GM12878 (cell line): ENCODE data around the gene COX11. TPM values are rescaled to one million over a fixed set of nuclear protein-coding genes. Genes with fewer than 3 reads are reported as not detected.

ENCODE experiments used
- ATAC-seq: fragments of 200-7000 bp; cut with Tn5 transposase; 3 replicates; pipeline ENCODE4 v1.9.1; 2020; ENCODE audit warnings: mild to moderate bottlenecking, moderate library complexity
- BruUV-seq: library from RNA; stranded (reverse); fragments of 400-500 nt; replicated peaks from 2 replicates; lab custom pipeline; 2021; lab: Mats Ljungman, UMichigan
- CTCF ChIA-PET: fragments of 300-600 bp; sonication (Branson Sonifier 250); formaldehyde crosslinking; extraction: SDS; loops from one replicate; lab custom pipeline; 2021; ENCODE audit warnings: inconsistent platforms; lab: Yijun Ruan, JAX
- POLR2A ChIA-PET: fragments of 350-600 bp; formaldehyde crosslinking; extraction: SDS; loops from one replicate; lab custom pipeline; 2021; ENCODE audit warnings: inconsistent platforms; lab: Charles Lee
- RAD21 ChIA-PET: fragments of 300-600 bp; sonication (Branson Sonifier 250); formaldehyde crosslinking; loops from one replicate; lab custom pipeline; 2023; ENCODE audit warnings: antibody characterized with exemption; ENCODE audit not compliant: unreplicated experiment; lab: Charles Lee
- SMC1A ChIA-PET: fragments of 300-600 bp; sonication (Branson Sonifier 250); formaldehyde crosslinking; loops from one replicate; lab custom pipeline; 2023; ENCODE audit not compliant: unreplicated experiment, uncharacterized antibody; lab: Charles Lee
- DNase-seq: peaks from one replicate; pipeline ENCODE4 v3.0.0-alpha.2; 2011; ENCODE audit warnings: low read depth, low spot score
- FAIRE-seq: peaks from 3 replicates; lab custom pipeline; 2011; peaks lifted over from hg19 to GRCh38; lab: Jason Lieb, UNC
- H2AFZ ChIP-seq: 2 replicates; pipeline ENCODE4 v1.6.0; 2011; ENCODE audit warnings: low read depth, low read length, control low read depth; ENCODE audit not compliant: control insufficient read depth
- H3K27ac ChIP-seq: 2 replicates; pipeline ENCODE4 v1.5.1; 2011; ENCODE audit warnings: control low read depth; ENCODE audit not compliant: control insufficient read depth, insufficient read depth
- H3K27me3 ChIP-seq, 2 experiments: replicated peaks in 1 of 2; 2 replicates each; pipeline versions ENCODE4 v1.6.0 to v1.6.1; 2011; ENCODE audit warnings: low read length in 1 of 2; ENCODE audit not compliant: control insufficient read depth in 2 of 2, insufficient read depth in 2 of 2
- H3K36me3 ChIP-seq, 2 experiments: 2 replicates each; pipeline ENCODE4 v1.5.1; 2011; ENCODE audit warnings: low read length in 1 of 2; ENCODE audit not compliant: control insufficient read depth in 2 of 2, insufficient read depth in 2 of 2
- H3K4me1 ChIP-seq: 2 replicates; pipeline ENCODE4 v1.6.1; 2011; ENCODE audit warnings: mild to moderate bottlenecking, low read length, moderate library complexity, mixed read lengths; ENCODE audit not compliant: control insufficient read depth, insufficient read depth
- H3K4me2 ChIP-seq: 2 replicates; pipeline ENCODE4 v1.6.0; 2011; ENCODE audit warnings: control low read depth; ENCODE audit not compliant: control insufficient read depth, insufficient read depth
- H3K4me3 ChIP-seq: fragments of 200-600 bp; sonication (generic); 2 replicates; pipeline ENCODE4 v1.5.1; 2016
- H3K79me2 ChIP-seq: 2 replicates; pipeline ENCODE4 v1.6.0; 2011; ENCODE audit warnings: low read length; ENCODE audit not compliant: control insufficient read depth, insufficient read depth
- H3K9ac ChIP-seq: 2 replicates; pipeline ENCODE4 v1.8.0; 2011; ENCODE audit warnings: low read length, control low read depth, mixed read lengths; ENCODE audit not compliant: control insufficient read depth, insufficient read depth
- H3K9me3 ChIP-seq: replicated peaks from 3 replicates; pipeline ENCODE4 v1.5.1; 2011; ENCODE audit warnings: mild to moderate bottlenecking, low read length; ENCODE audit not compliant: control insufficient read depth, insufficient read depth
- H4K20me1 ChIP-seq: 2 replicates; pipeline ENCODE4 v1.6.0; 2011; ENCODE audit not compliant: control insufficient read depth, insufficient read depth
- ATF3 ChIP-seq: IDR thresholded peaks from 2 replicates; pipeline ENCODE4 v1.6.1; 2011; ENCODE audit warnings: low read depth, mild to moderate bottlenecking, low read length, moderate library complexity, borderline replicate concordance; ENCODE audit errors: extremely low read depth
- CBX3 ChIP-seq: fragments of 200-600 bp; sonication (generic); IDR thresholded peaks from 2 replicates; pipeline ENCODE4 v1.6.1; 2016; ENCODE audit warnings: low read depth, borderline replicate concordance
- CEBPB ChIP-seq, 2 experiments: fragments of 150-350 bp in 1 of 2; IDR thresholded peaks; 2 replicates each; pipeline ENCODE4 v1.6.1; 2012 to 2014; ENCODE audit warnings: low read depth in 2 of 2, low read length in 2 of 2, borderline replicate concordance in 1 of 2, inconsistent platforms in 1 of 2
- CEBPZ ChIP-seq: fragments of 150-350 bp; IDR thresholded peaks from 2 replicates; pipeline ENCODE4 v1.6.1; 2016; ENCODE audit warnings: low read depth, low read length
- CHD4 ChIP-seq: fragments of 200-600 bp; sonication (generic); IDR thresholded peaks from 2 replicates; pipeline ENCODE4 v1.6.1; 2016; ENCODE audit warnings: mild to moderate bottlenecking
- GATAD2B ChIP-seq: fragments of 450-650 bp; conservative IDR thresholded peaks from 2 replicates; pipeline ENCODE4 v1.6.1; 2017; ENCODE audit warnings: low read depth, mild to moderate bottlenecking, moderate library complexity
- HDAC6 ChIP-seq: fragments of 200-600 bp; sonication (generic); IDR thresholded peaks from one replicate; pipeline ENCODE4 v1.8.0; 2017; ENCODE audit warnings: antibody characterized with exemption; ENCODE audit not compliant: unreplicated experiment
- KAT2A ChIP-seq: conservative IDR thresholded peaks from 2 replicates; pipeline ENCODE4 v1.6.1; 2011; ENCODE audit warnings: low read depth, low read length; ENCODE audit not compliant: control insufficient read depth
- KDM1A ChIP-seq: fragments of 200-600 bp; sonication (generic); IDR thresholded peaks from 2 replicates; pipeline ENCODE4 v1.6.1; 2016; ENCODE audit warnings: borderline replicate concordance
- MTA2 ChIP-seq: fragments of 450-650 bp; IDR thresholded peaks from 2 replicates; pipeline ENCODE4 v1.6.1; 2016; ENCODE audit warnings: low read depth, mild to moderate bottlenecking, moderate library complexity
- PRDM15 ChIP-seq: fragments of 450-650 bp; formaldehyde crosslinking; IDR thresholded peaks from 2 replicates; pipeline ENCODE4 v1.4.0; 2020; ENCODE audit warnings: mild to moderate bottlenecking, moderate library complexity
- RAD51 ChIP-seq: fragments of 450-650 bp; IDR thresholded peaks from 2 replicates; pipeline ENCODE4 v1.6.1; 2016; ENCODE audit warnings: moderate library complexity, mild to moderate bottlenecking, inconsistent platforms
- RELA ChIP-seq: fragments of 450-650 bp; IDR thresholded peaks from 2 replicates; pipeline ENCODE4 v1.8.0; 2014; ENCODE audit warnings: borderline replicate concordance; ENCODE audit not compliant: partially characterized antibody
- ZBTB33 ChIP-seq: fragments of 450-650 bp; IDR thresholded peaks from 2 replicates; pipeline ENCODE4 v1.6.1; 2017; ENCODE audit warnings: mild to moderate bottlenecking
- WGBS: methylation state at CpG from one replicate; pipeline ENCODE4 v1.1.6; 2016; ENCODE audit warnings: low lambda C conversion rate; ENCODE audit not compliant: insufficient replicate concordance, insufficient coverage; ENCODE audit errors: missing lambda C conversion rate; 5-methylcytosine and 5-hydroxymethylcytosine counted together
- in situ Hi-C: fragments of 300-500 bp; cut with MboI; formaldehyde crosslinking; loops from 9 replicates; pipeline ENCODE4 v1.14.3; 2018; ENCODE audit warnings: mixed read lengths
- intact Hi-C: fragments of 100-400 bp; cut with micrococcal nuclease; formaldehyde crosslinking; loops from one replicate; pipeline ENCODE4 v1.14.2; 2022; ENCODE audit not compliant: unreplicated experiment
- polyA plus RNA-seq, 11 experiments: library from polyadenylated mRNA; depleted of rRNA in 4 of 11; unstranded in 6 of 11; stranded (reverse) in 5 of 11; fragments of >200 nt; fragmentation: Nextera tagmentation in 4 of 11; fragmentation: Illumina TruSeq in 1 of 11; extraction: Ambion mirVana in 4 of 11; extraction: Trizol in 1 of 11; gene quantifications; 1 replicate in 1 of 11; 2 replicates in 10 of 11; pipeline versions ENCODE4 v1.2.1 to v1.2.3, GENCODE V29; 2011 to 2016; ENCODE audit warnings: inconsistent platforms in 2 of 11, missing spikeins in 2 of 11, low read depth in 1 of 11
- total RNA-seq, 4 experiments: library from RNA; depleted of rRNA in 3 of 4; stranded (reverse); fragments of >200 nt in 3 of 4; fragmentation: Illumina TruSeq in 1 of 4; extraction: Trizol in 1 of 4; gene quantifications; 2 replicates each; pipeline versions ENCODE4 v1.2.1 to v1.2.3, GENCODE V29; 2013 to 2021

COX11 gene
- total and polyA plus RNA-seq, 10 of the 15 experiments (the other 5 are each of a cell fraction or from before 2014, with no cell fraction given): 13.8 to 69.4 (median 50.8) TPM

- Histone ChIP-seq H3K4me1 (peaks cover 12% of the 10 kb centered on the region), H3K79me2 (peaks cover 3% of the 10 kb centered on the region), H2AFZ (peak overlapping the region; percentile 28; the same call in 1 of the 2 replicates), H4K20me1 (no peaks in the 10 kb centered on the region), H3K36me3 (no peaks in the 10 kb centered on the region), H3K27ac (peak overlapping the region; percentile 46), H3K27me3 (no peaks in the 10 kb centered on the region), H3K9me3 (peaks cover 3% of the 10 kb centered on the region; the same call in 2 of the 3 replicates), H3K4me2 (peak overlapping the region; percentile 26; the same call in 1 of the 2 replicates), H3K9ac (no peak overlapping the region), H3K4me3 (no peak overlapping the region)
- ChIA-PET CTCF (interaction anchor here (0.6 to 1.5 kb wide), 2 partner anchors 29 to 263 kb away, joined by 3 read pairs; no protein-coding TSS in a partner anchor), RAD21 (no interaction called here), POLR2A (no interaction called here), SMC1A (no interaction called here)
- 93% methylated on average over 3 of the region's 3 CpGs for WGBS
- peak; percentile 69 for ATAC-seq
- BruUV-seq: no TSS peak
- intact Hi-C loops (no loop called here), in situ Hi-C loops (no loop called here)
- no peak for FAIRE-seq
- no peak for DNase-seq
- no peak for TF ChIP-seq CEBPZ
- no peak for TF ChIP-seq PRDM15
- no peak for TF ChIP-seq RELA
- TF ChIP-seq KAT2A: no peak
- TF ChIP-seq ATF3: no peak
- TF ChIP-seq CBX3: no peak
- TF ChIP-seq ZBTB33: no peak
- TF ChIP-seq CHD4: no peak
- no peak for TF ChIP-seq GATAD2B
- no peak for TF ChIP-seq MTA2
- no peak for TF ChIP-seq KDM1A
- TF ChIP-seq CEBPB (IDR thresholded peaks at IDR 0.05; ENCODE audit: borderline replicate concordance in 1 of 2, low read depth in 2 of 2, low read length in 2 of 2): no peak
- no peak for TF ChIP-seq RAD51
- no peak for TF ChIP-seq HDAC6
These were observed 7.9 kb upstream of the COX11 start for GRCh38 chr17:54976316-54976715.
